A673 (cell line): ENCODE results near the gene RPS21.

Source experiments
- EZH2 ChIP-seq: fragments of 200-600 bp; sonication (generic); IDR thresholded peaks from 2 replicates; pipeline ENCODE4 v1.6.1; 2017; ENCODE audit warnings: borderline replicate concordance, low read depth, mild to moderate bottlenecking, mixed read lengths, antibody characterized with exemption, low read length; ENCODE audit not compliant: poor library complexity, severe bottlenecking
- TF ChIP-seq, protein P1 (sequence below): fragments of 300-800, 200-600 bp; sonication (generic); conservative IDR thresholded peaks from 2 replicates; pipeline ENCODE4 v1.5.1; 2017; ENCODE audit warnings: low read depth, mild to moderate bottlenecking, antibody characterized with exemption, low read length, moderate library complexity, mixed read lengths

- TF ChIP-seq, protein P1, sequence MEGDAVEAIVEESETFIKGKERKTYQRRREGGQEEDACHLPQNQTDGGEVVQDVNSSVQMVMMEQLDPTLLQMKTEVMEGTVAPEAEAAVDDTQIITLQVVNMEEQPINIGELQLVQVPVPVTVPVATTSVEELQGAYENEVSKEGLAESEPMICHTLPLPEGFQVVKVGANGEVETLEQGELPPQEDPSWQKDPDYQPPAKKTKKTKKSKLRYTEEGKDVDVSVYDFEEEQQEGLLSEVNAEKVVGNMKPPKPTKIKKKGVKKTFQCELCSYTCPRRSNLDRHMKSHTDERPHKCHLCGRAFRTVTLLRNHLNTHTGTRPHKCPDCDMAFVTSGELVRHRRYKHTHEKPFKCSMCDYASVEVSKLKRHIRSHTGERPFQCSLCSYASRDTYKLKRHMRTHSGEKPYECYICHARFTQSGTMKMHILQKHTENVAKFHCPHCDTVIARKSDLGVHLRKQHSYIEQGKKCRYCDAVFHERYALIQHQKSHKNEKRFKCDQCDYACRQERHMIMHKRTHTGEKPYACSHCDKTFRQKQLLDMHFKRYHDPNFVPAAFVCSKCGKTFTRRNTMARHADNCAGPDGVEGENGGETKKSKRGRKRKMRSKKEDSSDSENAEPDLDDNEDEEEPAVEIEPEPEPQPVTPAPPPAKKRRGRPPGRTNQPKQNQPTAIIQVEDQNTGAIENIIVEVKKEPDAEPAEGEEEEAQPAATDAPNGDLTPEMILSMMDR, result peak; percentile 47; the same call in 1 of the 2 replicates
- no peak for TF ChIP-seq EZH2
Observed at GRCh38 chr20:62352402-62353288, 34.3 kb upstream of the RPS21 start.
